ENCODE data around the gene SERPINE2.
A peak's percentile ranks its signal among the peaks of the same experiment; 100 is the strongest.

Gene SERPINE2

DNA sequence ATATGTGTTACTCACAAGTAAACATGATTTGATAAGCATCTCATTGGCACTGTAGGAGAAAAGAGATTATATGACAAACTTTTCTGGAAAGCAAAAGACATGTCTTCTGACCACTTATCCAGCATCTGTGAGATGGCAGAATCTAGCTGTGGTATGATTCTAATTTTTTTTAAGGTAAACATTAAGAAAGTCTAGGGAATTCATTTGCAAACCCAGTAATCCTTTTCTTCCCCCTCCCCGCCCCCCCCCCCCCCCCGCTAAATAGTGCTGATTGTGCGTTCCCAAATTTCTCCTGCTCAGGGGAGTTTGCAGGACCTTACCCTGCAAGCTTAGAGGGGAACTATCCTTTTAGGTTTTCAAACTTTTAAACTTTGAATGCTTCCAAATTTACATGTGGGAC lies 69.8 kb downstream of the SERPINE2 start:
- no peak for DNase-seq (ENCODE audit: low read depth)
- H3K4me3 ChIP-seq (ENCODE audit: low read length): no peak overlapping the region
- TF ChIP-seq, protein P1, sequence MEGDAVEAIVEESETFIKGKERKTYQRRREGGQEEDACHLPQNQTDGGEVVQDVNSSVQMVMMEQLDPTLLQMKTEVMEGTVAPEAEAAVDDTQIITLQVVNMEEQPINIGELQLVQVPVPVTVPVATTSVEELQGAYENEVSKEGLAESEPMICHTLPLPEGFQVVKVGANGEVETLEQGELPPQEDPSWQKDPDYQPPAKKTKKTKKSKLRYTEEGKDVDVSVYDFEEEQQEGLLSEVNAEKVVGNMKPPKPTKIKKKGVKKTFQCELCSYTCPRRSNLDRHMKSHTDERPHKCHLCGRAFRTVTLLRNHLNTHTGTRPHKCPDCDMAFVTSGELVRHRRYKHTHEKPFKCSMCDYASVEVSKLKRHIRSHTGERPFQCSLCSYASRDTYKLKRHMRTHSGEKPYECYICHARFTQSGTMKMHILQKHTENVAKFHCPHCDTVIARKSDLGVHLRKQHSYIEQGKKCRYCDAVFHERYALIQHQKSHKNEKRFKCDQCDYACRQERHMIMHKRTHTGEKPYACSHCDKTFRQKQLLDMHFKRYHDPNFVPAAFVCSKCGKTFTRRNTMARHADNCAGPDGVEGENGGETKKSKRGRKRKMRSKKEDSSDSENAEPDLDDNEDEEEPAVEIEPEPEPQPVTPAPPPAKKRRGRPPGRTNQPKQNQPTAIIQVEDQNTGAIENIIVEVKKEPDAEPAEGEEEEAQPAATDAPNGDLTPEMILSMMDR (conservative IDR thresholded peaks at IDR 0.05; ENCODE audit: low read length): no peak

DNA sequence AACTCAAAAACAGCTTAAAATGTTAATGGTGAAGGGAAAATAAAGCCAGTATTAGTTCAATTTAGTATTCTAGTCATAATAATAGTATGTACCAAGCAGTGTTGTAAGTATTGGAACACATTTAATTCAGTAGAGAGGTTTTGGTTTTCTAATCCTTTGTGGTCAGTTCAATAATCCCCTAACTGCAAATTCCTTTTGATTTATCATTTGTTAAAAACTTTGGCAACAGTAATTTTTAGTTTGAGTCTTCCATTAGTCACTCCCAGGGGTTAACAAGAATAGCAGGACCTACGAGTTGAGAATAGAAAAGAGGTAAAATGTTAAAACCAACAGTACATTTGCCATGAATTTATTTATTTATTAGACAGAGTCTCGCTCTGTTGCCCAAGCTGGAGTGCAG lies 71.1 kb downstream of the SERPINE2 start:
- H3K4me3 ChIP-seq (ENCODE audit: low read length): no peak overlapping the region
- TF ChIP-seq, protein P1 (conservative IDR thresholded peaks at IDR 0.05; ENCODE audit: low read length): no peak
- DNase-seq (ENCODE audit: low read depth): peak; percentile 62

DNA sequence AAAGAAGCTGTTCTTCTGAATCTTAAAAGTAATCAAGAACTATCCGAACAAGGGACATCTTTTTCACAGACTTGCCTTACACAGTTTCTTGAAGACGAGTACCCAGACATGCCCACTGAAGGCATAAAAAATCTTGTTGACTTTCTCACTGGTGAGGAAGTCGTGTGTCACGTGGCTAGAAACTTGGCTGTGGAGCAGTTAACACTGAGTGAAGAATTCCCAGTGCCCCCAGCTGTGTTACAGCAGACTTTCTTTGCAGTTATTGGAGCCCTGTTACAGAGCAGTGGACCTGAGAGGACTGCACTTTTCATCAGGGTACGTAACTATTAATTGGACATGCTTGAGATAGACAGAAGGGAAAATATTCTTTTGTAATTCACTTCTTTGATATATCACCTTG lies 79.4 kb downstream of the SERPINE2 start:
- peak overlapping the region; percentile 4 for H3K4me3 ChIP-seq (ENCODE audit: low read length)
- TF ChIP-seq, protein P1 (conservative IDR thresholded peaks at IDR 0.05; ENCODE audit: low read length): no peak

DNA sequence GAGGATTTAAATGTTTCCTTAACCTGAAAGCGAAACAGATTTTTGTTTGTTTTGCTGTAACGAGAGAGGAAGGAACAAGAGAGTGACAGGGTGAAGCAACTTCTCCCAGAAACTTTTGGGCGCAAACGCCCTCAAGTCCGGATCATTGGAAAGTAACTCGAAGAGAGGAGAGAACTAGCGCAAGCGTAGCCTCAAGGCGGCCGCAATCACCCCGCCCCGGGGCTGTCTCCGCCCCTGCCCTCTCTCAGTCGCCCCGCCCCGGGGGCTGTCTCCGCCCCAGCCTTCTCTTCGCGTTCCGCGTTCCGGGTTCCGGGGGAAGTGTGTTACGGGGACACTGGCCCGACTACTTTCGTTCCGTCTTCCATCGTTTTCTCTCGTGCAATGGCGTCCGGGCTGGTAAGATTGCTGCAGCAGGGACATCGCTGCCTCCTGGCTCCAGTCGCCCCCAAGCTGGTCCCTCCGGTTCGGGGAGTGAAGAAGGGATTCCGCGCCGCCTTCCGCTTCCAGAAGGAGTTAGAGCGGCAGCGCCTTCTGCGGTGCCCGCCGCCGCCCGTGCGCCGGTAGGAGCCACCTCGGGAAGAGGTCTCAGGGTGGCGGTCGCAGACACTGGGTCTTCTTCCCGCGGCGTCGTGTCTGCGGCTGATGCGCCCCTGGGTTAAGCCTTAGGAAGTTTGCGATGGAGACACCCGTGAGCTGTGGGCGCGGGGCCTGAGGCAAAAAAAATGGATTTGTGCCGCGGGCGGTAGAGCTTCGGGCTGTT lies 81.8 kb downstream of the SERPINE2 start, which contains the start of gene MRPL44:
Gene MRPL44, plus strand, starts transcription at position 372 of the 760 bp plus-strand sequence. Its CDS starts 10 bp downstream, at position 382.
- TF ChIP-seq, protein P1 (conservative IDR thresholded peaks at IDR 0.05; ENCODE audit: low read length): peak; percentile 0; the same call in 1 of the 2 replicates
- peak; percentile 95 for DNase-seq (ENCODE audit: low read depth)
- H3K4me3 ChIP-seq (ENCODE audit: low read length): peak within 1 kb of the TSS; percentile 85

More for the DNA sequence above, 79.4 kb downstream of the SERPINE2 start:
- peak; percentile 56 for DNase-seq (ENCODE audit: low read depth)

DNA sequence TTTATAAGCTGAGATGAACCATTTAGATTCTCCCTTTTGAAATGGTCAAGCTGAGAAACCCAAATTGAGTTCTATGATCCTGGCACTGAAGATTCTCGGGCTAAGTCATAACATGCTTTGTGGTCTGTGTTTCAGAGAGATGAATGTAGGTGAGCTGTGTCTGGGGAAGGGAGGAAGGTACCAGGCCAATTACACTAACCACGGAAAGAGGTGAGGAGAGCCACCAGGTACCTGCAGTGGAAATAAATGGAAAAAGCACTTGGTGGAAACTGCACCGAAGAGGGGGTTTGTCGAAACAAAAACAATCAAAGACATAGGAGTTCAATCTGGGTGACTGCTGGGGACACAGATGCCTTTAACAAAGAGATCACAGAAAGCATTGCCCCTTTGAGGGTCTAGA lies 82.8 kb downstream of the SERPINE2 start:
- H3K4me3 ChIP-seq (ENCODE audit: low read length): no peak overlapping the region
- TF ChIP-seq, protein P1 (conservative IDR thresholded peaks at IDR 0.05; ENCODE audit: low read length): no peak
- no peak for DNase-seq (ENCODE audit: low read depth)

DNA sequence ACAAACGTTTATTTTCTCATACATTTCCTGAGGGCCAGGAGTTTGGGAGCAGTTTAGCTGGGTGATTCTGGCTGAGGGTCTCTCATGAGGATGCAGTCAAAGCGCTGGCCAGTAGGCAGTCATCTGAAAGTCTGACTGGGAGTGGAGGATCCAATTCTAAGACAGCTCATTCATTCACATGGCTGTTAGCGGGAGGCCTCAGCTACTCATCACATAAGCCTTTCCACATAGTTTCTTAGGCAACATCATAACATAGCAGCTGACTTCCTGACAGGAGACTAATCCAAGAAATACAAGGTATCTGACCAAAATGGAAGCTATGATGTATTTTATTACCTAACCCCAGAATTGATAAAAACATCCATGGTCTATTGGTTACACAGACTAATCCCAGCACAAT lies 84.7 kb downstream of the SERPINE2 start:
- H3K4me3 ChIP-seq (ENCODE audit: low read length): no peak overlapping the region
- TF ChIP-seq, protein P1 (conservative IDR thresholded peaks at IDR 0.05; ENCODE audit: low read length): no peak
- peak; percentile 79 for DNase-seq (ENCODE audit: low read depth)

Measured in AG10803 (cell line).